Vein endothelial cell (primary cell): ENCODE results near the gene TWIST1. TPM values are rescaled to one million over a fixed set of nuclear protein-coding genes. Genes with fewer than 3 reads are reported as not detected.

Source experiments
- total RNA-seq: library from RNA; depleted of rRNA; stranded (reverse); fragments of >200 nt; gene quantifications from 2 replicates; pipeline ENCODE4 v1.2.3, GENCODE V29; 2012

TWIST1 gene
- total RNA-seq, result under 0.01 TPM in 1 of 2 replicates, not detected in the other

DNA sequence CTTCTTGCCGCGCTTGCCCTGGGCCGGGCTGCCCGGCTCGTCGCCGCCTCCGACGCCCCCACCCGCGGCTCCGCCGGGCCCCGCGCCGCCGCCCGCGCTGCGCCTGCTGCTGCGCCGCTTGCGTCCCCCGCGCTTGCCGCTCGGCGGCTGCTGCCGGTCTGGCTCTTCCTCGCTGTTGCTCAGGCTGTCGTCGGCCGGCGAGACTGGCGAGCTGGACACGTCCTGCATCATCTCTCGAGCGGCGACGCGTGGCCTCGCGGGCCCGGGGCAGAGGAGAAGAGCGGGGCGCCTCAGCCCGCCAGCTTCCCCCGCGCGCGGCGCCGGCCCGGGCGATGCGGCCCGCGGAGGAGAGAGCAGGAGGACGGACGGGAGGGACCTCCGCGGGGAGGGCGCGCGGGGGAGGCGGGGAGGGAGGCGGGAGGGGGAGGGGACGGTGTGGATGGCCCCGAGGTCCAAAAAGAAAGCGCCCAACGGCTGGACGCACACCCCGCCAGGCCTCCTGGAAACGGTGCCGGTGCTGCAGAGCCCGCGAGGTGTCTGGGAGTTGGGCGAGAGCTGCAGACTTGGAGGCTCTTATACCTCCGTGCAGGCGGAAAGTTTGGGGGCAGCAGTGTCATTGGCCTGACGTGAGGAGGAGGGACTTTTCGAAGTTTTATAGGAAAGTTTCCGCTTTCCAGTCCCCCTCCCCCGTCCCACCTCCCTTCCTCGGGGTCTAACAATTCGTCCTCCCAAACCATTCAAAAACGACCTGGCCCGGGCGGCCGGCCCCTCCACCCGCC lies at the start of gene TWIST1:
TWIST1 (minus strand) TSS at position 546 of the 779 bp plus-strand sequence; CDS start at position 231, 315 bp downstream.

GRCh38 chr7:19144661-19145433 lies 27.4 kb upstream of the TWIST1 start, which contains the start of gene FERD3L:
Gene FERD3L, minus strand, starts transcription at chr7:19145421. Its CDS starts 59 bp downstream, at chr7:19145362.

Other genes with a start within 250 kb of the TWIST1 start
- not detected in 2 replicates for gene FERD3L, start 27.8 kb upstream of the TWIST1 start, total RNA-seq